ENCODE results near the gene CFLAR. TPM values are rescaled to one million over a fixed set of nuclear protein-coding genes. Genes with fewer than 3 reads are reported as not detected.

CFLAR gene
- total and polyA plus RNA-seq, 2 experiments from 2014 or later, result 5.1 to 13.5 TPM

- DNase-seq (ENCODE audit: low read depth in 1 of 2, low spot score in 1 of 2), result no peak
- H3K9me3 ChIP-seq (ENCODE audit: low read depth), result no peaks in the 10 kb centered on the region
- H3K27ac ChIP-seq, result no peak overlapping the region
- H3K36me3 ChIP-seq, result no peaks in the 10 kb centered on the region
- no peak for TF ChIP-seq CTCF (IDR thresholded peaks at IDR 0.05; ENCODE audit: low read depth, low read length)
- H3K4me3 ChIP-seq, result no peak overlapping the region
- H3K4me1 ChIP-seq (ENCODE audit: low read depth), result no peaks in the 10 kb centered on the region
- H3K27me3 ChIP-seq, result no peaks in the 10 kb centered on the region
These were observed 88.9 kb downstream of the CFLAR start for GRCh38 chr2:201204655-201205514.

- no peaks in the 10 kb centered on the region for H3K36me3 ChIP-seq
- no peaks in the 10 kb centered on the region for H3K9me3 ChIP-seq (ENCODE audit: low read depth)
- H3K27ac ChIP-seq, result no peak overlapping the region
- no peak for DNase-seq (ENCODE audit: low read depth in 1 of 2, low spot score in 1 of 2)
- TF ChIP-seq CTCF (IDR thresholded peaks at IDR 0.05; ENCODE audit: low read depth, low read length), result no peak
- H3K4me1 ChIP-seq (ENCODE audit: low read depth), result no peaks in the 10 kb centered on the region
- no peak overlapping the region for H3K4me3 ChIP-seq
- H3K27me3 ChIP-seq, result no peaks in the 10 kb centered on the region
These were observed 89.5 kb downstream of the CFLAR start for GRCh38 chr2:201205515-201205849.

- Histone ChIP-seq H3K4me3 (no peak overlapping the region), H3K27ac (no peak overlapping the region), H3K9me3 (ENCODE audit: low read depth) (no peaks in the 10 kb centered on the region), H3K36me3 (no peaks in the 10 kb centered on the region), H3K27me3 (no peaks in the 10 kb centered on the region), H3K4me1 (ENCODE audit: low read depth) (no peaks in the 10 kb centered on the region)
- no peak for DNase-seq (ENCODE audit: low read depth in 1 of 2, low spot score in 1 of 2)
- TF ChIP-seq CTCF (IDR thresholded peaks at IDR 0.05; ENCODE audit: low read depth, low read length), result no peak
These were observed 92.7 kb downstream of the CFLAR start for GRCh38 chr2:201208563-201209252.

- no peaks in the 10 kb centered on the region for H3K36me3 ChIP-seq
- H3K27me3 ChIP-seq, result no peaks in the 10 kb centered on the region
- no peaks in the 10 kb centered on the region for H3K9me3 ChIP-seq (ENCODE audit: low read depth)
- no peak for TF ChIP-seq CTCF (IDR thresholded peaks at IDR 0.05; ENCODE audit: low read depth, low read length)
- no peaks in the 10 kb centered on the region for H3K4me1 ChIP-seq (ENCODE audit: low read depth)
- no peak overlapping the region for H3K27ac ChIP-seq
- DNase-seq (ENCODE audit: low read depth in 1 of 2, low spot score in 1 of 2), result no peak
- no peak overlapping the region for H3K4me3 ChIP-seq
These were observed 100.0 kb downstream of the CFLAR start for GRCh38 chr2:201215963-201216362.

GRCh38 chr2:201216918-201217317, 101.0 kb downstream of the CFLAR start:
- Histone ChIP-seq H3K9me3 (ENCODE audit: low read depth) (no peaks in the 10 kb centered on the region), H3K27ac (no peak overlapping the region), H3K4me3 (no peak overlapping the region), H3K4me1 (ENCODE audit: low read depth) (no peaks in the 10 kb centered on the region), H3K36me3 (no peaks in the 10 kb centered on the region), H3K27me3 (no peaks in the 10 kb centered on the region)
- no peak for DNase-seq (ENCODE audit: low read depth in 1 of 2, low spot score in 1 of 2)
- TF ChIP-seq CTCF (IDR thresholded peaks at IDR 0.05; ENCODE audit: low read depth, low read length), result no peak
